ENCODE data around the gene VANGL2.

The VANGL2 gene

GRCh38 chr1:160400223-160400645 lies at the start of gene VANGL2:
TSS of gene VANGL2 (plus strand) at chr1:160400564. CDS start at chr1:160415838, 15,274 bp downstream.
- peak; percentile 56 to 68 for DNase-seq

GRCh38 chr1:160351629-160352028 lies 48.7 kb upstream of the VANGL2 start:
- DNase-seq: no peak

GRCh38 chr1:160352555-160352954 lies 47.8 kb upstream of the VANGL2 start:
- DNase-seq: no peak

GRCh38 chr1:160353223-160353622 lies 47.1 kb upstream of the VANGL2 start:
- DNase-seq: no peak

GRCh38 chr1:160354388-160354985 lies 45.9 kb upstream of the VANGL2 start:
- peak in 1 of 2 experiments; percentile 35 for DNase-seq

GRCh38 chr1:160357286-160358002 lies 42.9 kb upstream of the VANGL2 start:
- no peak for DNase-seq

- no peak for DNase-seq
Observed at GRCh38 chr1:160358073-160358472, 42.3 kb upstream of the VANGL2 start.

- DNase-seq: no peak
Observed at GRCh38 chr1:160359559-160360226, 40.7 kb upstream of the VANGL2 start.

- DNase-seq: no peak
Observed at GRCh38 chr1:160360227-160360695, 40.1 kb upstream of the VANGL2 start.

GRCh38 chr1:160361199-160361598 lies 39.2 kb upstream of the VANGL2 start:
- DNase-seq: no peak

- DNase-seq: no peak
Observed at GRCh38 chr1:160361814-160362167, 38.6 kb upstream of the VANGL2 start.

- no peak for DNase-seq
Observed at GRCh38 chr1:160362168-160362957, 38.0 kb upstream of the VANGL2 start.

- DNase-seq: no peak
Observed at GRCh38 chr1:160363010-160363409, 37.4 kb upstream of the VANGL2 start.

- no peak for DNase-seq
Observed at GRCh38 chr1:160363951-160364735, 36.2 kb upstream of the VANGL2 start.

- DNase-seq: no peak
Observed at GRCh38 chr1:160365325-160365724, 35.0 kb upstream of the VANGL2 start.

- DNase-seq: no peak
Observed at GRCh38 chr1:160366731-160367515, 33.4 kb upstream of the VANGL2 start, which contains the start of gene NHLH1. TSS of gene NHLH1 (plus strand) at chr1:160367071. CDS start at chr1:160370732, 3,661 bp downstream.

- no peak for DNase-seq
Observed at GRCh38 chr1:160367516-160367900, 32.9 kb upstream of the VANGL2 start.

GRCh38 chr1:160367934-160368923 lies 32.1 kb upstream of the VANGL2 start:
- DNase-seq: no peak

GRCh38 chr1:160369087-160369486 lies 31.3 kb upstream of the VANGL2 start:
- no peak for DNase-seq
